22Rv1 (cell line): Measurements from ENCODE around the gene CFAP65.

Experiments used
- ZFX ChIP-seq: fragments of 450-650 bp; IDR thresholded peaks from 2 replicates; pipeline ENCODE4 v1.6.1; 2017; ENCODE audit warnings: antibody characterized with exemption, borderline replicate concordance
- TF ChIP-seq, protein P1 (sequence below): fragments of 450-650 bp; IDR thresholded peaks from 2 replicates; pipeline ENCODE4 v1.5.1; 2017; ENCODE audit warnings: mild to moderate bottlenecking

DNA sequence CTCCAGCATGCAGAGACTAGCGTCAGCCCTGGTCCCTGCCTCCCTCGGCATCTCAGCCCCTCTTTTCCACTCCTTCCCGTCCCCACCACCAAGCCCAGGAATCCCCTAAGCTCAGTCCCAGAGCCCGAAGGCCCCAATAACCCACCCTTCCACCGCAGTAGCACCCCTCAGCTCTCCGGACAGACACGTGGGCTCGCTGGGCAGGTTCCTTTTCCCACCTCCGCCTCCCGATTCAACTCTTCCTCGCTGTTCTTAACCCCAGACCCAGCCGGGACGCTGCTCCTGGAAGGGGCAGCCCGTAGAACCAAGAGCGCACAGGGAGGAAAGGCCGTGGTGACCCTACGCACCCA is 18.0 kb upstream of the CFAP65 start:
- TF ChIP-seq, protein P1, sequence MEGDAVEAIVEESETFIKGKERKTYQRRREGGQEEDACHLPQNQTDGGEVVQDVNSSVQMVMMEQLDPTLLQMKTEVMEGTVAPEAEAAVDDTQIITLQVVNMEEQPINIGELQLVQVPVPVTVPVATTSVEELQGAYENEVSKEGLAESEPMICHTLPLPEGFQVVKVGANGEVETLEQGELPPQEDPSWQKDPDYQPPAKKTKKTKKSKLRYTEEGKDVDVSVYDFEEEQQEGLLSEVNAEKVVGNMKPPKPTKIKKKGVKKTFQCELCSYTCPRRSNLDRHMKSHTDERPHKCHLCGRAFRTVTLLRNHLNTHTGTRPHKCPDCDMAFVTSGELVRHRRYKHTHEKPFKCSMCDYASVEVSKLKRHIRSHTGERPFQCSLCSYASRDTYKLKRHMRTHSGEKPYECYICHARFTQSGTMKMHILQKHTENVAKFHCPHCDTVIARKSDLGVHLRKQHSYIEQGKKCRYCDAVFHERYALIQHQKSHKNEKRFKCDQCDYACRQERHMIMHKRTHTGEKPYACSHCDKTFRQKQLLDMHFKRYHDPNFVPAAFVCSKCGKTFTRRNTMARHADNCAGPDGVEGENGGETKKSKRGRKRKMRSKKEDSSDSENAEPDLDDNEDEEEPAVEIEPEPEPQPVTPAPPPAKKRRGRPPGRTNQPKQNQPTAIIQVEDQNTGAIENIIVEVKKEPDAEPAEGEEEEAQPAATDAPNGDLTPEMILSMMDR, result no peak
- TF ChIP-seq ZFX, result no peak
